Glomerular endothelial cell (primary cell): ENCODE data around the gene EXOSC7. TPM values are rescaled to one million over a fixed set of nuclear protein-coding genes. Genes with fewer than 3 reads are reported as not detected.

Experiments used
- DNase-seq: peaks from one replicate; pipeline ENCODE4 v3.0.0-alpha.2; 2011; ENCODE audit warnings: low read depth, low spot score; ENCODE audit errors: extremely low read depth
- total RNA-seq: library from RNA; depleted of rRNA; stranded (reverse); fragments of >200 nt; gene quantifications from 2 replicates; pipeline ENCODE4 v1.2.3, GENCODE V29; 2015

Gene EXOSC7
- total RNA-seq, 1 donor from 2014 or later: 43.0 TPM

GRCh38 chr3:44992555-44993470 is 16.8 kb downstream of the EXOSC7 start:
- no peak for DNase-seq

GRCh38 chr3:44993471-44994205 is 17.6 kb downstream of the EXOSC7 start:
- no peak for DNase-seq

- DNase-seq: no peak
Observed at GRCh38 chr3:44995142-44995770, 19.2 kb downstream of the EXOSC7 start.

- no peak for DNase-seq
Observed at GRCh38 chr3:44996556-44996969, 20.5 kb downstream of the EXOSC7 start.

- DNase-seq: no peak
Observed at GRCh38 chr3:44999782-45000181, 23.7 kb downstream of the EXOSC7 start.

GRCh38 chr3:45000823-45001222 is 24.8 kb downstream of the EXOSC7 start:
- DNase-seq: no peak

- no peak for DNase-seq
Observed at GRCh38 chr3:45001738-45002137, 25.7 kb downstream of the EXOSC7 start.

GRCh38 chr3:45002139-45002660 is 26.2 kb downstream of the EXOSC7 start:
- no peak for DNase-seq

GRCh38 chr3:45002720-45003119 is 26.7 kb downstream of the EXOSC7 start:
- DNase-seq: no peak

- no peak for DNase-seq
Observed at GRCh38 chr3:45003406-45003805, 27.4 kb downstream of the EXOSC7 start.

- DNase-seq: no peak
Observed at GRCh38 chr3:45003859-45004258, 27.8 kb downstream of the EXOSC7 start.

GRCh38 chr3:45007091-45007490 is 31.0 kb downstream of the EXOSC7 start:
- DNase-seq: no peak

GRCh38 chr3:45008117-45008516 is 32.1 kb downstream of the EXOSC7 start:
- DNase-seq: no peak

GRCh38 chr3:45009868-45010267 is 33.8 kb downstream of the EXOSC7 start:
- no peak for DNase-seq

GRCh38 chr3:45010811-45011333 is 34.8 kb downstream of the EXOSC7 start:
- no peak for DNase-seq

- DNase-seq: peak; percentile 64
Observed at GRCh38 chr3:45011756-45012508, 35.9 kb downstream of the EXOSC7 start.

- no peak for DNase-seq
Observed at GRCh38 chr3:45012577-45012976, 36.5 kb downstream of the EXOSC7 start.

- DNase-seq: no peak
Observed at GRCh38 chr3:45016916-45017315, 40.9 kb downstream of the EXOSC7 start.

- no peak for DNase-seq
Observed at GRCh38 chr3:45017821-45018220, 41.8 kb downstream of the EXOSC7 start.

- DNase-seq: no peak
Observed at GRCh38 chr3:45020534-45020933, 44.5 kb downstream of the EXOSC7 start.
